HG03095 (cell line): ENCODE results near the gene TECPR2.
"Not testable (repeated sequence)": the region's sequence is repeated elsewhere in the genome, so short reads cannot be mapped to it uniquely, and the experiment has no call there.

Experiments used
- ATAC-seq: cut with Tn5 transposase; IDR thresholded peaks from one replicate; pipeline ENCODE4 v1.9.1; 2021; ENCODE audit warnings: moderate library complexity; ENCODE audit not compliant: unreplicated experiment

The TECPR2 gene

GRCh38 chr14:102333795-102334705 is 28.7 kb upstream of the TECPR2 start:
- no peak for ATAC-seq

GRCh38 chr14:102335163-102335562 is 27.6 kb upstream of the TECPR2 start:
- no peak for ATAC-seq

DNA sequence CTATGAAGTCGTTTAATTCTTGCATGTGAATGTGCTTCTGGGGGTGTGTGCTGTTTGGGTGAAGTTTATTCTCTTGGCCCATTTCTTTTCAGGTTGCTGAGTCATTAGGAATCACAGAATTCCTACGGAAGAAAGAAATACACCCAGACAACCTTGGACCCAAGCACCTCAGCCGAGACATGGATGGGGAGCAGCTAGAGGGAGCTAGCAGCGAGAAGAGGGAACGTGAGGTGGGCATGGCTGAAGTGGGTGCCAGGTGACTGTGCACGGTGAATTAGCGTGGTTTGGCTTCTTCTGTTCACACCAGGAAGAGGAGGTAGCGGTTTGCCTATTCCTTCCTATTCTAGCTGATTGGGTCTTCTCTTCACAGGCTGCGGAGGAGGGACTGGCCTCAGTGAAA is 24.0 kb upstream of the TECPR2 start:
- no peak for ATAC-seq

- ATAC-seq = no peak
Measured at GRCh38 chr14:102341566-102341965, 21.2 kb upstream of the TECPR2 start.

DNA sequence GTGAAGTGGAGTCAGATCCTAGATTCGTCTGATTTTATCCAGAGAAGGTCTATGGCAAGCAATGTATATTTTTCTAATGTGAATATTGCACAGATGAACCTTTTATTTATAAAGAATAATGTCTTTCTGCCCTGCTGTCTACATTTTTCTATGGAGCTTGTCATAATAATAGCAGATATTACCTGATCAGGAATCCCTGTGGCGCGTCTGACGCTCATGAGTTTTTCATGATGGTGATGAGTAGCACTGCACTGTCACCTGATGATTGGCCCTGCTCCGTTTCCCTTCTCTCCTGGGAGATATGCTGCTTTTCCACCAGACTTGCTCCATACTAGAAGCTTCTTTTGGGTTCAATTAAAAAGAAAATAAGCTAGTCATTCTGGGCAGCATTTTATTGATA is 20.5 kb upstream of the TECPR2 start:
- ATAC-seq = no peak

DNA sequence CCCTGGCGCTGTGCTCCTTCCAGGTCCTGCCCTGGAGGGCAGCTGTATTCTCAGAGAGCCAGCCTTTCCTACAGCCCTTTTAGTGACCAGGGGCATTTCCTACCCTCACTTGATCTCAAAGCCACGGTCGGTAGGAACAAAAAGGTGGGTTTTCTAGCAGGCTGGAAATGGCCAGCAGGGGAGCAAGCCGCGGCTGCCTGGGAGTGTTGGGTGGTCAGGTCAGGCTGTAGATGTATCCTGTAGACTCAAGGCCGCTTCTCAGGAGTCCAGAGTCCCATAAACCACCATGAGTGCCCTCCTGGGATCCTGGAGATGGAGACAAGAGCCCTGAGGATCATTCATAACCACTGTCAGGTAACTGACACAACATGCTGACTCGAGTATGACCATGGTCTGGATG is 18.7 kb upstream of the TECPR2 start:
- ATAC-seq = no peak

DNA sequence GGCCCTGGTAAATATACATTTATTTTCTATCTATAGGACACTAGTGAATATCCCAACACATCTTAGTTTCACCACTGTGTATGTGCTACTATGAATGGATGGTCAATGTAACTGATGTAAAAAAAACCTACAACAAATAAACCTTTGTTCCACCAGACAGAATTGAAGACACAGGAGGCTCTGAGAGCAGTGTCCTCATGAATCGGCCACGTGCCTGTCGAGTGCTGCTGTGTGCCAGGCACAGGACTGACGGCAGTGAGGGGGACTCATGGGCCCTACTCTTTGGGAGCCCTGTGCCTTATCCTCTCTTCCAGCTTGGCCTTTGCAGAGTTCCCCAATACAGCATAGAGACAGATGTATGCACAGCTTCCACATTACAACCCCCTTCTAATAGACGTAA is 18.3 kb upstream of the TECPR2 start:
- no peak for ATAC-seq

DNA sequence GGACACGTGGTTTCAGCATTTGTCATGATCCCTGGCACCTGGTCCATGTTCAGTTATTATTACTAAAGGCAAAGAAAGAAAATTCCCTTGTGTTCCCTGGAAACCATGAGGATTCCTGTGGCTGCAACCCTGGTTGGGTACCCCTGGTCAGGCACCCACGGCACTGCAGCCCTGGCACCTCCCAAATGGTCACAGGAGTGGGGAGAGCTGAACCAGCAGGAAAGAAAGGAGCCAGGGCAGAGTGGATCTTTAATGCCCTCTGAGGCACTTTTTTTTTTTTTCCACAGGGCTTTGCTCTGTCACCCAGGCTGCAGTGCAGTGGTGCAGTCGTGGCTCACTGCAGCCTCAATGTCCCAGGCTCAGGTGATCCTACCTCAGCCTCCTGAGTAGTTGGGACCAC is 17.5 kb upstream of the TECPR2 start:
- ATAC-seq = no peak

GRCh38 chr14:102346645-102347044 is 16.1 kb upstream of the TECPR2 start:
- ATAC-seq = no peak

DNA sequence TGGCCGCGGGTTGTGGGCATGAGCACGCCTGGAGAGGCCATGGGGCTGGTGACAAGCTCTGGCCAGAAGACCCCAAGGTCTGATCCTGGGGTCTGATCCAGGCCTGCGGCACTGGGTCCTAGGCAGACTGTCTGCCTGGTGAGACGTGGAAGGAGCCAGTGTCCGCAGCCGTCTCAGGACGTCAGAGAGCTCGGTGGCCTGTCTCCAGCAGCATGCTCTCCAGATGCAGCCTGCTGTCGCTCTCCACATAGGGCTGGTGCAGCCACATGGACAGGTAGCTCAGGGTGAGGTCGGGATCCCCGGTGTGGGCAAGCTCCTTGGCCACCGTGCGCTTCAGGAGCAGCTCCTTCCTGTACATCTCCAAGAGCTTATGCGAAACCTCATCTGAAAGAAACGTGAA is 14.4 kb upstream of the TECPR2 start:
- no peak for ATAC-seq

- ATAC-seq = no peak
Measured at GRCh38 chr14:102351023-102351422, 11.7 kb upstream of the TECPR2 start.

DNA sequence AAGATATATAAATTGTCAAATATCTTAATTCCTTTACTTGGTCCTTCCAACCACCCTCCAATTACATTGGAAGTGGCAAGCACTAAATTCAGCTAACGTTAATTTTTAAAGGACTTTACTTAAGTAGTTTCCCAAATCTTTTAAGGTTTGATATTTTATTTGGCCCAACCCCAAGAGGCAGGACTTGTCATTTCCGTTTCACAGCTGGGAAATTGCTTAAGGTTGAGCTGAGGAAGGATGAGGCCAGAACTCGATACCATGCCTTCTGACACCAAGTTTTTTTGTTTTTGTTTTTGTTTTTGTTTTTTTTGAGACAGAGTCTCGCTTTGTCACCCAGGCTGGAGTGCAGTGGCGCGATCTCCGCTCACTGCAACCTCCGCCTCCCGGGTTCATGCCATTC is 11.1 kb upstream of the TECPR2 start:
- ATAC-seq = not testable (repeated sequence)

DNA sequence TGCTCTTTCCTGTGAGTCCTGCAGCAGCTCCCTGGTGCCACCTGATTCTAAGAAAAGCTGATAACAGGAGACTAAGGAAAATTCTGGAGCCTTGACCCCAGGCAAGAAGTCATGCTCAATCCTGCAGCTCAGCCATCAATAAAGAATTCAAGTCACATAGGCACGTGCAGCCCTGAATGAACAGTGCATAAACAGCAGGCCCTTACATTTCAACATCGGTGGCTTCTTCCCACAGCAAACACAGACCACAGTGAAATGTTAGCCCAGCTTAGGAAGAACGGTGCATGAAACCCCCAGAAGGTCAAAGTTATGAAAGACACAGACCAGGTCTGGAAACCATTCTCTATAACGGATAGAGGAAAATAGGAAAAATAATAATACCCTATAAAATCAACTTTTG is 10.5 kb upstream of the TECPR2 start:
- ATAC-seq = no peak

GRCh38 chr14:102353126-102353619 is 9.6 kb upstream of the TECPR2 start:
- no peak for ATAC-seq

DNA sequence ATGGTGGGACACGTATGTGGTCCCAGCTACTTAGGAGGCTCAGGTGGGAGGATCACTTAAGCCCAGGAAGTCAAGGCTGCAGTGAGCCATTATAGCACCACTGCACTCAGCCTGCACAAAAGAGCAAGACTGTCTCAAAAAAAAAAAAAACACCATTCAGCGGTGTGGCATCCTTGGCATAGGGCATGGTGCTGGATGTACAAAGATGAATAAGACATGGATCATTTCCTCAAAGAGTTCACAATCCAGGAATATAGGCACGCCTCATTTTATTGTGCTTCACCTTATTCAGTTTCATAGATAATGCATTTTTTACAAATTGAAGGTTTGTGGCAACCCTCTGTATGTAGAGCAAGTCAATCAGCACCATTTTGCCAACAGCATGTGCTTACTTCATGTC is 6.5 kb upstream of the TECPR2 start:
- ATAC-seq = no peak

DNA sequence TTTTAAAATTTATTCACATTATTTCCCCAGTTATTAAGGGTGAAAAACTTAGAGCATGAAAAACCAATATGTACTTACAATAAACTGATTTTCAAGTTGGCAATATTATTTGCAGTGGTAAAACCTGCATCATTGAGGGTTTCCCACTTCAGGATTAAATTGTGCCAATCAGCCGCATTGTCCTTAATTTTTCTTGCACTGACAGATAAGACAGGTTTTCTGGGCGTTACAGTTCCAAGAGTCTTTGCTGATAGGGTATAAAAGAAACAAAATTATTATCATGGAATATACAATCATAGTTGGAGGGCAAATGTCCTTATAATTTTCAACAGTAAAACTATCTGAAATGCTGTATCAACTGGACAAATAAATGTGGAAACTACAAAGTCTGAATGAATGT is 3.4 kb upstream of the TECPR2 start:
- ATAC-seq = no peak

DNA sequence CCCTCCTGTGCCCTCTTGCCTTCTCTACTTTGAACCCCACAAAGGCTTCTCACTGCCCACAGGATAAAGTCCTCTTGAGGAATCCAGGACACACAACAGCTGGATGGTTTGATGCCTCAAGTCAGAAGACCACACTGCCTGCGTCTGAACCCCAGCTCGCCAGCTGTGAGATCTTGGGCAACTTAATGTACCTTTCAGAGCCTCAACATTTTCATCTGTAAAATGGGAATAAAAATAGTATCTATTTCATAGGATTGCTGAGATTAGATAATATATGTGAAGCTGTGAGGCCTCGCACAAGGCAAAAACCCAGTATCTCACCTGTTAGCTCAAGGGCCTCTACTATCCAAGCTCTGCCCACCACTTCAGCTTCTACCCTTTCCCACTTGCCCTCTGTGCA is 2.4 kb upstream of the TECPR2 start:
- no peak for ATAC-seq

GRCh38 chr14:102362084-102362483 is 657 bp upstream of the TECPR2 start:
- ATAC-seq = no peak

- peak; percentile 29 for ATAC-seq
Measured at GRCh38 chr14:102363182-102363943, 622 bp downstream of the TECPR2 start.

- ATAC-seq = no peak
Measured at GRCh38 chr14:102370305-102370809, 7.6 kb downstream of the TECPR2 start.

DNA sequence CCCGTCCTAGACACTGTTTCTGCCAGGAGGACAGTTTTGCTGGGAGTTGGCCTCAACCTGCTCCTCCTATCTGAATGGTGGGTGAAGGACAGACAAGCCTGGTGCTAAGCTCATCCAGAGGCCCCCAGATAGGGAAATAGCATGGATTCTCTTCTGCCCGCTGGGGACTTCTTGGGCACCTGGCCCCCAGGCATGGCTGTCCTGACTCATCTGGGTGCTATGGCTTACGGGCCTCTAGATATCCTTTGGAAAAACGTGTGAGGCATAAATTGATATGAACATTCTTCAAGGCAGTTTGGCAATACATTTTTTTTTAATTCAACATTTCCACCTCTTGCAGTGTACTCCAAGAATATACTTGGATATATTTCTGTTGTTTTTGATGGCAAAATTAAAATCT is 8.6 kb downstream of the TECPR2 start:
- no peak for ATAC-seq

GRCh38 chr14:102373110-102373509 is 10.4 kb downstream of the TECPR2 start:
- ATAC-seq = no peak
